Stimulated activated CD8-positive, alpha-beta memory T cell treated with anti-CD3 and anti-CD28 coated beads, Interleukin-15, amount 100 ng/mL, for 4 hours (primary cell): ENCODE data around the gene LTBR.
"Not testable (repeated sequence)": the region's sequence is repeated elsewhere in the genome, so short reads cannot be mapped to it uniquely, and the experiment has no call there.

Experiments
- DNase-seq, 2 donors: peaks; one replicate each; pipeline ENCODE4 v3.0.0-alpha.2; 2020; ENCODE audit warnings: low read depth in 2 of 2

LTBR gene

DNA sequence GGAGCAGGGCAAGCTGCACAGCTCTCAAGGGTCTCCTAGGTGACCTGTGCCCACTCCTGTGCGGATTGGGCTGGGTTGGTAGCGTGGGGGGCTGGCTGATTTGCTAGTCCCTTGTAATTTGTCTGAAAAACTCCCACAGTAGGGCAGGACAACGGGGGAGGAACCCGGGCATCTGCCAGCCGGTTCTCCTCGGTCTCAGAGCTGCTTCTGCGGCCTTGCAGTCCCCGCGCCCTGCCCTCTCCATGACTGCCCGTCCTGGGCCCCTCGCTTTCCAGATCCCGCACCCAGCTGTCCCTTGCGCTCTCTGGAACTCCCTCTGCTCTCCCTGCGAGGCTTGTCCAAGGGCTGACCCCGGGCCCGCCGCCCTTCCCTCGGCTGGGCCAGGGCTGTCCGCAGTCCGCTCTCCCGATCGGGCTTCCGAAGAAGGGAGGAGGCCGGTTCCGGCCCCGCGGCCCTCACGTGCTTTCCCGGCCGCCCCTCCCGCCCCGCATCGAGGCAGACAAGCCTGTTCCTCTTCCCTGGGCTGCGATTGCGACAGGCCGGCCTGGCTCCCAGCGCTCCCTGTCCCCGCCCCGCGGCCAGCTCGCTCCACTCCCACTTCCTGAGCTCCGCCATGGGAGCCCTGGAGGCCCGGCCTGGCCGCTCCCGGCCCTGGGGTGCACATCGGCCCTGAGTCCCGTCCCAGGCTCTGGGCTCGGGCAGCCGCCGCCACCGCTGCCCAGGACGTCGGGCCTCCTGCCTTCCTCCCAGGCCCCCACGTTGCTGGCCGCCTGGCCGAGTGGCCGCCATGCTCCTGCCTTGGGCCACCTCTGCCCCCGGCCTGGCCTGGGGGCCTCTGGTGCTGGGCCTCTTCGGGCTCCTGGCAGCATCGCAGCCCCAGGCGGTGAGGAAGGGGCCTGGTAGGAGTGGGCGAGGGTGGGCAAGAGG lies at the start of gene LTBR:
TSS of gene LTBR (plus strand) at position 591 of the 927 bp plus-strand sequence. CDS start at position 788, 197 bp downstream.
- peak in 1 of 2 donors; percentile 3 for DNase-seq

GRCh38 chr12:6334359-6334758 lies 49.6 kb upstream of the LTBR start:
- DNase-seq: no peak

DNA sequence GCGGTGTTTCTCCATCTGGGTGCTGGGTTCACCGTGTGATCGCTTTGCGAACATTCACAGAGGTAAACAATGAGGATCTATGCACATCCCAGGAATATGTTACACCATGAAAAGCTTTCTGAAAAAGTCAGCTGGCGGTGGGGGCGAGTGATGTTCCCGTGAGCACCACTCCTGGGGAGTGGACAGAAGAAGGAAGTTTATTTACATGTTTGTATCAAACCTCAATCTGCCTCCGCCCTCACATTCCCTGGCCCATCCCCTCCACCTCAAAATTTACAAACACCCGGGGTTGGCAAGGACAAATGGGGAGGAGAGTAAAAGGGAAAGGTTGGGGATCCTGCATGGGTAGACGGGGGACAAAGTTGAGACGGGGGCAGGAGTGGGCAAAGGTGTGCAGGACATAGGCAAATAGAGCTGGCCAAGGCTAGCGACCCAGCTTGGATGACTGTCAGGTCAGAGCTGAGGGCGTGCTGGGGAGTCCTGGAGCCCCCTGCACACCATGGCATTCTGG lies 49.0 kb upstream of the LTBR start:
- DNase-seq: no peak

- peak; percentile 83 to 88 for DNase-seq
Observed at GRCh38 chr12:6335451-6336078, 48.4 kb upstream of the LTBR start.

DNA sequence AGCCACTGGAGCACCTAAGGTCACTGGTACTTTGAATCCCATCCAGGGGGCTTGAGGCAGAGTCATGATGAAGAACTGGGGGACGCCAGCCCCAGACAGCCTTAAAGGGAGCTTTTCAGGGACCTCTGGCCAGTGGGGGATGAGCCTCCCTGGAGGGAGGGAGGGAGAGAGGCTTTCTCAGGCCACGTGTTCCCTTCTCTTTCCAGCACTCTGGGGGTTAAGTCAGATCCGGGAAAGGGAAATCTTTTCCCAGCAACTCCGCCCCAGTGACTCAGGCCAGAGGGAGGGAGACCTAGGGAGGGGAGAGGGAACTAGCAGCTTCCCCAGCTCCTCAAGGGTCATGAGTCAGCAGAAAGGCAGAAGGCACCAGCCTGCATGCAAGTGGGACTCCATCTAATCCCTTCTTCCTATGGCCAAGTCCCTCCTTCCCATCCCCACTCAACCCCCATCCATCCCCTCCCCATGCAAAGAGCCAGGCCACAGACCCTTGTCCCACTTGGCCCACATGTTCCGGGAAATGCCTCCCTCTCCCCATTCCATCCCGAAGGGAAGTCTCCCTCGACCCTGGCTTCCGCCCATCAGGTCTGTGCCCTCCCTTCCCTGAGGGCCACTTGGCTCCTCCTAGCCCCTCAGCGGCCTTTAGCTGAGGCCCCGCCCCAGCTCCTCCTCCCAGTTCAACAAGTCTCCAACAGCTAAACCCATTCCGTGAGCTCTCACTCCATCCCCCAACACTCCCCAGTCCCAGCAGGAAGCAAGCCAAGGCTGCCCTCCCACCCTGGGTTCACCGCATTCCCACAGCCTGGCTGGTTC lies 47.7 kb upstream of the LTBR start:
- peak; percentile 34 to 43 for DNase-seq

- peak; percentile 45 to 57 for DNase-seq
Observed at GRCh38 chr12:6336889-6337853, 46.8 kb upstream of the LTBR start.

- DNase-seq: no peak
Observed at GRCh38 chr12:6337958-6338433, 46.0 kb upstream of the LTBR start.

DNA sequence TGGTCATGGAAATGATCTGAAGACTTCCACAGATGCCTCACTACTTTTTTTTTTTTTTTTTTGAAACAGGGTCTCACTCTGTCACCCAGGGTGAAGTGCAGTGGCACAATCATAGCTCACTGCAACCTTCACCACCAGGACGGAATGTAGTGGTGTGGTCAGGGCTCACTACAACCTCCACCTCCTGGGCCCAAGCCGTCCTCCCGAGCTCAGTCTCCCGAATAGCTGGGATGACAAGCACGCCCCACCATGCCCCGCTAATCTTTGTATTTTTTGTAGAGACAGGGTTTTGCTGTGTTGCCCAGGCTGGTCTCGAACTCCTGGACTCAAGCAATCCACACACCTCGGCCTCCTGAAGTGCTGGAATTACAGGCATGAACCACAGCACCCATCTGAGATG lies 45.4 kb upstream of the LTBR start:
- DNase-seq: not testable (repeated sequence)

- DNase-seq: no peak
Observed at GRCh38 chr12:6338955-6339354, 45.0 kb upstream of the LTBR start.

- no peak for DNase-seq
Observed at GRCh38 chr12:6340032-6340638, 43.8 kb upstream of the LTBR start.

GRCh38 chr12:6340745-6341416 lies 43.1 kb upstream of the LTBR start:
- DNase-seq: no peak

DNA sequence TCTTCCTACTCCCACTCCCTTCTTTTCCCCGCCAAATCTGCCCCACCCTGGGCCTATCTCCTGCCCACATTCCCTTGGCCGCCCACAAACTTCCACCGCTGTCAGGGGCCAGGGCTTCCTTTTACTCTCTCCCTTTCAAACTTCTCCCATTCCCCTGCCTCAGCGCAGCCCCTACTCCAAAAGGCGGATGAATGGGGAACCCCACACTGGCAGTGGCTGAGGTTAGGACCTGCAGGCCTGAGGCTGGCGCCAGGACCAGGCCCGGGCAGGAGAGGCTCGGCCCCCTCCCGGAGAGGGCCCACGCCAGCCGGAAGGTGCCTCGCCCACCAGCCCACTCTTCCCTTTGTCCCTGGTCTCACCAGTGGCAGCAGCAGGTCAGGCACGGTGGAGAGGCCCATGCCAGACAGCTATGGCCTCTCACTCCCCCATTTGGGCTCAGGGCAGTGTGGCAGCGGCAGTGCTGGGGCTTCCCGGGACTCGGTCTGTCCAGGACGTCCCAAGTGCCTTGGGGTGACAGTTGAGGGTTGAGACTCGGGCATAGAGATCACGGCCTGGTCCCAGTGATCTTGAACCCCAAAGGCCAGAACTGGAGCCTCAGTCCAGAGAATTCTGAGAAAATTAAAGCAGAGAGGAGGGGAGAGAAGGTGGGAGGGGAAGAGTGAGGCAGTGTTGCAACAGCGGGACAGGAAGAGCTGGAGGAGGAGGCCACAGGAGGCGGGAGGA lies 42.4 kb upstream of the LTBR start, which contains the start of gene TNFRSF1A:
TSS of gene TNFRSF1A (minus strand) at position 660 of the 723 bp plus-strand sequence. CDS start at position 398, 262 bp downstream.
- DNase-seq: no peak

- no peak for DNase-seq
Observed at GRCh38 chr12:6342140-6342889, 41.6 kb upstream of the LTBR start.

DNA sequence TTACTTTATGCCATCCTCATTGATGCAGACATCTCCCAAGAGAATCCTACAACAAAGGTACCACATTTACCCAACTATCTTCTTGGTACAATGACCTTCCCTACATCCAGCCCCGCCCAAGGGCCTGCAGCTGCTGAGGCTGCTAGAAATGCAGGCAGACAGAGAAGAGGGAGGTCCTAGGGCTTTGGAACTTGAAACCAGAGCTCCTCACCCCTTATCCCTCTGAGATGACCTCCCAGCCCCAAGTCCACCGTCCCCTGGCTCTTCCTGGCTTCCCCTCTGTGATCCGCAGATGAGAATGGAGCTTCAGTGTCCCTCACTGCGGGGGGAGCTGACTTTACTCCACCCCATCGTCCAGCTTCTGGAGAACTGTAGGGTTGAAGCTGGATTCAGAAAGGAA lies 40.4 kb upstream of the LTBR start:
- DNase-seq: no peak

DNA sequence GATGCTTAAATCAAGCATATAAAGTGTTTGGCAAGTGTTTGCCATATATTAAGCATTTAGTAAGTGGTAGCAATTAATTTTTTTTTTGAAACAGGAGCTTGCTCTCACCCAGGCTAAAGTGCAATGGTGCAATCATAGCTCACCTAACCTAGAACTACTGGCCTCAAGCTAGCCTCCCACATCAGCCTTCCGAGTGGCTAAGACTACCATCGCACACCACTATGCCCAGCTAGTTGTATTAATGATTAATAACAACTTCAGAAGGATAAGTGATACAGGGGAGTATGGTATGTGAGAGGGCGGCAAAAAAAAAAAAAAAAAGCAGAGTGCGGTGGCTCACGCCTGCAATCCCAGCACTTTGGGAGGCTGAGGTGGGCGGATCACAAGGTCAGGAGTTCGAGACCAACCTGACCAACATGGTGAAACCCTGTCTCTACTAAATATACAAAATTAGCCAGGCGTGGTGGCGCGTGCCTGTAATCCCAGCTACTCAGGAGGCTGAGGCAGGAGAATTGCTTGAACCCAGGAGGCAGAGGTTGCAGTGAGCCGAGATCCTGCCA lies 39.8 kb upstream of the LTBR start:
- DNase-seq: not testable (repeated sequence)

DNA sequence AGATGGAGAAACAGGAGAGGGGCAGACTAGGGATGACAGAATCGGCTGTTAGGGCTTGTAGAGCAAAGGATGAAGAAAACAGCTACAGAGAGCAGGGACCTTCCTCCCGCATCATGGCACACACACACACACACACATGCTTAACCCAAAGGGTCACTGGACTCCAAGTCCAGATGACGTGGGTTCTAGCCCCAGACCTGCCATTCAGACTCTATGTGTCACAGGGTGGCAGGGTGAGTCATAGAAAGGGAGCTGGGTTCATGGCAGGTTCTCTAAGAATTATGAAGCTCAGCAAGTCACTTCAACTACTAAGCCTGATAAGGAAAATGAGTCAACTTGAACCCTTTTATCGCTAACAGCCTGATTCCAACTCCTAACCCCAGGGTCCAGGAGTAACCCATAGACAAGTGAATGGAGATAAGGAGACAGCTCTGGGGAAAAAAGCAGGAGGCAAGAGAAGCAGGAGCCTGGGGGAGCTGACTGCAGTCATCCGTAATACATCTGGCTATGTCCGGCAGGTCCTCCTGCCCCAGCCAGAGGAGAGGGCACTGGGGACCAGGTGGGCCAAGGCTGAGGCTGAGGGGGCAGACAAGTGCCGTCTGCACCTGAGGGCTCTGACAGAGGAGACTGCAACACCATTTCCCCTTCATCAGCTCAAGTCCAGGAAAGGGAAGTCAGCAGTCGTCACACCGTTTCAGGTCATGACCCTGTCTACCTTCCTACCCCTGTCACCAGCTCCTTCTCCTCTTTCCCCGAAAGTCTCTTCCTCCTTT lies 38.5 kb upstream of the LTBR start:
- DNase-seq: no peak
